MCF 10A (cell line): ENCODE data around the gene CUL7. TPM values are rescaled to one million over a fixed set of nuclear protein-coding genes. Genes with fewer than 3 reads are reported as not detected.
A peak's percentile ranks its signal among the peaks of the same experiment; 100 is the strongest.

Source experiments
- Bru-seq: library from RNA; stranded (reverse); fragments of 400-500 nt; gene quantifications from one replicate; lab custom pipeline; 2021; lab: Mats Ljungman, UMichigan
- BruChase-seq, 2 experiments: library from RNA; stranded (reverse); fragments of 400-500 nt; gene quantifications; one replicate each; lab custom pipeline; 2021; lab: Mats Ljungman, UMichigan
- BruUV-seq: library from RNA; stranded (reverse); fragments of 400-500 nt; replicated peaks from 2 replicates; lab custom pipeline; 2021; lab: Mats Ljungman, UMichigan
- CTCF ChIA-PET: fragments of 300-600 bp; sonication (Branson Sonifier 250); formaldehyde crosslinking; extraction: SDS; loops from one replicate; lab custom pipeline; 2021; ENCODE audit warnings: antibody characterized with exemption, inconsistent platforms; lab: Yijun Ruan, JAX
- POLR2A ChIA-PET: fragments of 300-600, 350-650 bp; sonication (Branson Sonifier 250); formaldehyde crosslinking; extraction: SDS; loops from one replicate; lab custom pipeline; 2020; ENCODE audit warnings: antibody characterized with exemption, inconsistent platforms; lab: Yijun Ruan, JAX
- DNase-seq: peaks from one replicate; pipeline ENCODE4 v3.0.0-alpha.2; 2018; ENCODE audit not compliant: unreplicated experiment
- H3K27ac Mint-ChIP-seq: one replicate; pipeline ENCODE4 v1.8.0; 2022; ENCODE audit warnings: mild to moderate bottlenecking, low read depth, mixed read lengths; ENCODE audit not compliant: unreplicated experiment
- H3K27me3 Mint-ChIP-seq: one replicate; pipeline ENCODE4 v1.8.0; 2022; ENCODE audit warnings: mixed read lengths; ENCODE audit not compliant: insufficient read depth, unreplicated experiment
- H3K36me3 Mint-ChIP-seq: one replicate; pipeline ENCODE4 v1.8.0; 2022; ENCODE audit warnings: mild to moderate bottlenecking, moderate library complexity, mixed read lengths; ENCODE audit not compliant: insufficient read depth, unreplicated experiment
- H3K4me1 Mint-ChIP-seq: one replicate; pipeline ENCODE4 v1.8.0; 2022; ENCODE audit warnings: mixed read lengths; ENCODE audit not compliant: insufficient read depth, unreplicated experiment
- H3K4me3 Mint-ChIP-seq: one replicate; pipeline ENCODE4 v1.8.0; 2022; ENCODE audit warnings: mild to moderate bottlenecking, moderate library complexity, mixed read lengths; ENCODE audit not compliant: unreplicated experiment
- H3K9me3 Mint-ChIP-seq: one replicate; pipeline ENCODE4 v1.8.0; 2022; ENCODE audit warnings: mixed read lengths; ENCODE audit not compliant: unreplicated experiment
- intact Hi-C: fragments of 100-400 bp; cut with micrococcal nuclease; formaldehyde crosslinking; loops from 2 replicates; pipeline ENCODE4 v1.14.1; 2022
- long read RNA-seq: library from polyadenylated mRNA; stranded (forward); transcript quantifications from one replicate; pipeline ENCODE4 v2.0.0, GENCODE V29; 2022
- total RNA-seq: library from RNA; stranded (reverse); gene quantifications from 2 replicates; pipeline ENCODE4 v1.2.3, GENCODE V29; 2022
- TF ChIP-seq, protein P1 (sequence below): fragments of 200-600 bp; IDR thresholded peaks from one replicate; pipeline ENCODE4 v1.8.0; 2022; ENCODE audit warnings: antibody characterized with exemption, mild to moderate bottlenecking; ENCODE audit not compliant: unreplicated experiment

Gene CUL7
- total RNA-seq (22.7 and 31.4 TPM in 2 replicates), Bru-seq, nascent RNA (percentile 62 among the genes with signal in this experiment), BruChase-seq, experiment 1, labeled RNA remaining after a 6-hour chase (percentile 80 among the genes with signal in this experiment), BruChase-seq, experiment 2, labeled RNA remaining after a 2-hour chase (percentile 74 among the genes with signal in this experiment)
- long read RNA-seq, full-length matches to known transcripts, result 10 of 36 reads
- long read RNA-seq, partial matches to known transcripts, result 13 of 36 reads
- long read RNA-seq, other reads (novel, unspliced or antisense), result 13 of 36 reads

DNA sequence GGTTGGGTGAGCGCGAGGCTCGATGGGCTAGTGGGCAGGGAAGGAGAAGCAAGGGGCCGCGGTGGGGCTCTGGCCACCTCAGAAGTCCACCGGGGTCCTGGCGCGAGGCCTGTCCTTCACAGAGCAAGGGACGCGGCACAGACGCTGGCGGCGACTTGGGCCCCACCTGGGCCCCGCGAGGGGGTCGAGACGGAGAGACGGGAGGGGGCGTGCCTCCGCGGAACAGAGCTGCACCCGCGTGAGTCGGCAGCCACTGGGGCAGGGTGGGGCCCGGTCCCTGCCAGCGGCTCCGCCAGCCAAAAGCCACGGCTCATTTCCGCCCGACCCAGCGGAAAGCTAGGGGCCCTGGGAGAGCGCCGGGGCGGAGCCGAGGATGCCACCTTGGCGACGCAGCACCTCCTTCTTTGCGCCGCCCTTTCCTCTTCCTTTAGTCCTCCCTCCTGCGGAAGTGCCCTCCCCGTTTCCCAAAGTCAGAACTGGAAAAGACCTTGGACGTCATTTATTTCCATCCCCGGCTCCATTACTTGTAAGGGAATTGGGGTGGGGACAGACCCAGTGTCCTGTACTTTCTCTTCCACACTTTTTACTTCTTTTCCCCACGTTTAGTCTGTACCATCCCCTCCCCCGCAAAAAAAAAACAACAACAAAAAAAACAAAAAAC lies at the start of gene CUL7:
TSS of gene CUL7 (minus strand) at position 307 of the 661 bp plus-strand sequence. CDS start 1,063 bp downstream, outside the sequence.
- DNase-seq, result peak; percentile 97
- intact Hi-C loops, result loop anchor here (5.0 kb wide), 1 partner anchor 41 kb away; the partner anchor contains the start of genes KLHDC3 and MEA1
- TF ChIP-seq, protein P1, sequence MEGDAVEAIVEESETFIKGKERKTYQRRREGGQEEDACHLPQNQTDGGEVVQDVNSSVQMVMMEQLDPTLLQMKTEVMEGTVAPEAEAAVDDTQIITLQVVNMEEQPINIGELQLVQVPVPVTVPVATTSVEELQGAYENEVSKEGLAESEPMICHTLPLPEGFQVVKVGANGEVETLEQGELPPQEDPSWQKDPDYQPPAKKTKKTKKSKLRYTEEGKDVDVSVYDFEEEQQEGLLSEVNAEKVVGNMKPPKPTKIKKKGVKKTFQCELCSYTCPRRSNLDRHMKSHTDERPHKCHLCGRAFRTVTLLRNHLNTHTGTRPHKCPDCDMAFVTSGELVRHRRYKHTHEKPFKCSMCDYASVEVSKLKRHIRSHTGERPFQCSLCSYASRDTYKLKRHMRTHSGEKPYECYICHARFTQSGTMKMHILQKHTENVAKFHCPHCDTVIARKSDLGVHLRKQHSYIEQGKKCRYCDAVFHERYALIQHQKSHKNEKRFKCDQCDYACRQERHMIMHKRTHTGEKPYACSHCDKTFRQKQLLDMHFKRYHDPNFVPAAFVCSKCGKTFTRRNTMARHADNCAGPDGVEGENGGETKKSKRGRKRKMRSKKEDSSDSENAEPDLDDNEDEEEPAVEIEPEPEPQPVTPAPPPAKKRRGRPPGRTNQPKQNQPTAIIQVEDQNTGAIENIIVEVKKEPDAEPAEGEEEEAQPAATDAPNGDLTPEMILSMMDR, result no peak
- peaks cover 36% of the 10 kb centered on the region for H3K4me1 Mint-ChIP-seq
- BruUV-seq, result no TSS peak
- H3K27ac Mint-ChIP-seq, result peak within 1 kb of the TSS; percentile 98
- H3K9me3 Mint-ChIP-seq, result no peaks in the 10 kb centered on the region
- H3K4me3 Mint-ChIP-seq, result peak within 1 kb of the TSS; percentile 96
- H3K36me3 Mint-ChIP-seq, result peaks cover 59% of the 10 kb centered on the region
- CTCF ChIA-PET, result interaction anchor here (0.6 to 1.8 kb wide), 5 partner anchors 20 to 281 kb away, joined by 3 to 6 read pairs (median 4); no protein-coding TSS in a partner anchor
- H3K27me3 Mint-ChIP-seq, result no peaks in the 10 kb centered on the region
- POLR2A ChIA-PET, result interaction anchor here (0.6 to 5.0 kb wide), 20 partner anchors 9 to 426 kb away, joined by 3 to 53 read pairs (median 6); partner anchors contain the start of genes CNPY3, CUL9, KLHDC3 and MEA1

DNA sequence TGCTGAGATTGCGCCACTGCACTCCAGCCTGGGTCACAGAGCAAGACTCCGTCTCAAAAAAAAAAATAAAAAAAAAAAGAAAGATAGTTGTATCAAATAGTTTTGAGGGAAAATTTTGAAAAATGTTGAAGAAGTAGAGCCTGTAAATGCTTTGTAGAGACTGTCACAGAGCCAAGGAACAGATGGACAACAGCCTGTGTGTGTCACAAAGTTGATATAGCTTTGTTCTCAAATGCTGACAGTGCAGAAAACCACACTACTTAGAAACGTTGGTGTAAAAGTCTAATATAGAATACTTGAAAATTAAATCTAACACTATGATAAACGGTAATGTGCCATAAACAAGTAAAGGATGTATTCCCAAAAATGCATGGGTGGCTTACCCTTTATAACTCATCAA lies 47.8 kb upstream of the CUL7 start:
- BruUV-seq, result no TSS peak
- Mint-ChIP-seq H3K36me3 (no peaks in the 10 kb centered on the region), H3K4me3 (no peak overlapping the region), H3K9me3 (no peaks in the 10 kb centered on the region), H3K27me3 (no peaks in the 10 kb centered on the region), H3K4me1 (peaks cover 28% of the 10 kb centered on the region), H3K27ac (no peak overlapping the region)
- TF ChIP-seq, protein P1, result no peak
- ChIA-PET CTCF (interaction anchor here (0.6 kb wide), 3 partner anchors 23 to 200 kb away, joined by 3 to 6 read pairs (median 4); no protein-coding TSS in a partner anchor), POLR2A (interaction anchor here (1.6 to 6.8 kb wide), 3 partner anchors 9 to 25 kb away, joined by 3 to 44 read pairs (median 13); partner anchors contain the start of gene PTK7)
- DNase-seq, result no peak
- intact Hi-C loops, result no loop called here

DNA sequence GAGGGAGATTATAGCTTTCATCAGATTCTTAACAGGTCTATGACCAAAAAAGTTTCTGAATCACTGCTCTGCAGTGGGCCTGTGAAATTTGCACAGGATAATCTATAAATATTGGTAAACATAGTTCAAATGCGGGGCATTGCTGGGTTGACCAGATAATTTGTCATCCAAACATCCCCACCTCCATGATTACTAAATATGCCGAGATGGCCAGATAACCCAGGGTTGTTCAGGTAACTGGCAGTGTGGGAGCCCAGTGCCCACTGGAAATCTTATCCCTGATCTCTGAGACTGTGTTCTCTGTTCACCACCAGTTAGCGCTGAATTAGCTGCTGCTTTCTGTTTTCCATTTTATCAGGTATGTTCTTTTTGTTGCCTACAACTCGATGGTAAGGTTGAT lies 43.9 kb upstream of the CUL7 start:
- Mint-ChIP-seq H3K4me3 (peak overlapping the region; percentile 55), H3K36me3 (peaks cover 5% of the 10 kb centered on the region), H3K4me1 (peaks cover 31% of the 10 kb centered on the region), H3K9me3 (no peaks in the 10 kb centered on the region), H3K27me3 (no peaks in the 10 kb centered on the region), H3K27ac (peak overlapping the region; percentile 92)
- no TSS peak for BruUV-seq
- TF ChIP-seq, protein P1, result no peak
- ChIA-PET CTCF (interaction anchor here (0.6 to 1.8 kb wide), 10 partner anchors 15 to 1389 kb away, joined by 3 to 9 read pairs (median 4); no protein-coding TSS in a partner anchor), POLR2A (interaction anchor here (0.7 to 6.8 kb wide), 15 partner anchors 9 to 1251 kb away, joined by 3 to 44 read pairs (median 6); partner anchors contain the start of genes CUL7, KLC4, KLHDC3 and MEA1)
- DNase-seq, result no peak
- intact Hi-C loops, result no loop called here
